HG03039 (cell line): Measurements from ENCODE around the gene MTCL1.

ENCODE experiments used
- ATAC-seq: cut with Tn5 transposase; IDR thresholded peaks from one replicate; pipeline ENCODE4 v1.9.1; 2021; ENCODE audit warnings: mild to moderate bottlenecking, moderate library complexity; ENCODE audit not compliant: unreplicated experiment

The MTCL1 gene

GRCh38 chr18:8766559-8767293, 61.4 kb downstream of the MTCL1 start:
- ATAC-seq, result no peak

GRCh38 chr18:8767340-8767739, 62.0 kb downstream of the MTCL1 start:
- ATAC-seq, result no peak

GRCh38 chr18:8769509-8770095, 64.2 kb downstream of the MTCL1 start:
- no peak for ATAC-seq

GRCh38 chr18:8770657-8771056, 65.3 kb downstream of the MTCL1 start:
- no peak for ATAC-seq

GRCh38 chr18:8771930-8772329, 66.6 kb downstream of the MTCL1 start:
- ATAC-seq, result no peak

- ATAC-seq, result no peak
These were observed 68.6 kb downstream of the MTCL1 start for GRCh38 chr18:8773980-8774379.

GRCh38 chr18:8776013-8776943, 70.9 kb downstream of the MTCL1 start:
- ATAC-seq, result no peak

- ATAC-seq, result no peak
These were observed 72.5 kb downstream of the MTCL1 start for GRCh38 chr18:8777846-8778245.

GRCh38 chr18:8778386-8778785, 73.0 kb downstream of the MTCL1 start:
- no peak for ATAC-seq

- no peak for ATAC-seq
These were observed 73.5 kb downstream of the MTCL1 start for GRCh38 chr18:8778824-8779223.

GRCh38 chr18:8779251-8779650, 73.9 kb downstream of the MTCL1 start:
- ATAC-seq, result no peak

- no peak for ATAC-seq
These were observed 74.9 kb downstream of the MTCL1 start for GRCh38 chr18:8780227-8780626.

- no peak for ATAC-seq
These were observed 76.3 kb downstream of the MTCL1 start for GRCh38 chr18:8781671-8782070.

GRCh38 chr18:8783335-8783993, 78.1 kb downstream of the MTCL1 start:
- no peak for ATAC-seq

- ATAC-seq, result no peak
These were observed 78.7 kb downstream of the MTCL1 start for GRCh38 chr18:8783994-8784530.

GRCh38 chr18:8785261-8785660, 79.9 kb downstream of the MTCL1 start:
- ATAC-seq, result no peak

- ATAC-seq, result no peak
These were observed 80.6 kb downstream of the MTCL1 start for GRCh38 chr18:8785855-8786482.

GRCh38 chr18:8786483-8787370, 81.4 kb downstream of the MTCL1 start:
- ATAC-seq, result no peak

GRCh38 chr18:8787371-8787670, 82.0 kb downstream of the MTCL1 start:
- no peak for ATAC-seq

- ATAC-seq, result no peak
These were observed 82.4 kb downstream of the MTCL1 start for GRCh38 chr18:8787794-8788193.
